ENCODE measurements around the gene APOL6. TPM values are rescaled to one million over a fixed set of nuclear protein-coding genes. Genes with fewer than 3 reads are reported as not detected.
A peak's percentile ranks its signal among the peaks of the same experiment; 100 is the strongest.

APOL6 gene
- total RNA-seq, 2 donors from 2014 or later: 23.0 to 38.7 TPM

DNA sequence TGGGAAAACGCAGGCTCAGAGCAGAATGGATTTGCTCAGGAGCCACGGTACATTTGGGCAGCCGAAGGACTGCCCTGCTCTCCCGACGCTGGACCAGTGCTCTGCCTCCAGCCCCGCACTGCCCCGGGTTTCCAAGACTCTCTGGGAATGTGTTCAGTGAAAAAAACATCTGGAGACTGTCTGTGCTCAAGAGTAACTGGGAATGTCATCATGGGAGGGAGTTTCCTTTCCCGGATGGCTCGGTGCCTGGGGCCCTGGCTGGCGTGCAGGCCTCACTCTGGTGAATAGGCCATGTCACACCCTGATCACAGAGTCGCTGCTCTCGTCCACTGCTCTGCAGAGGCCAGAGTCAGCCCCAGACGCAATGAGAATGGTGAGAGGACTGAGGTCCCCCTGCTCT is 9.8 kb upstream of the APOL6 start:
- no peak for ATAC-seq (replicated peaks)
- no peaks in the 10 kb centered on the region for H3K9me3 Mint-ChIP-seq

GRCh38 chr22:35641494-35642120 is 6.6 kb upstream of the APOL6 start:
- ATAC-seq (replicated peaks): no peak
- no peaks in the 10 kb centered on the region for H3K9me3 Mint-ChIP-seq
- H3K4me3 Mint-ChIP-seq: no peak overlapping the region
- no peaks in the 10 kb centered on the region for H3K27me3 Mint-ChIP-seq
- H3K27ac Mint-ChIP-seq: no peak overlapping the region
- no peaks in the 10 kb centered on the region for H3K36me3 Mint-ChIP-seq (ENCODE audit: low read depth)
- H3K4me1 Mint-ChIP-seq: no peaks in the 10 kb centered on the region

More for the DNA sequence above, 9.8 kb upstream of the APOL6 start:
- no peak overlapping the region for H3K27ac Mint-ChIP-seq
- H3K27me3 Mint-ChIP-seq: no peaks in the 10 kb centered on the region
- H3K36me3 Mint-ChIP-seq (ENCODE audit: low read depth): no peaks in the 10 kb centered on the region
- H3K4me1 Mint-ChIP-seq: peaks cover 3% of the 10 kb centered on the region
- H3K4me3 Mint-ChIP-seq: no peak overlapping the region

GRCh38 chr22:35642305-35642741 is 5.9 kb upstream of the APOL6 start:
- no peaks in the 10 kb centered on the region for H3K27me3 Mint-ChIP-seq
- H3K27ac Mint-ChIP-seq: no peak overlapping the region
- ATAC-seq (replicated peaks): no peak
- H3K36me3 Mint-ChIP-seq (ENCODE audit: low read depth): no peaks in the 10 kb centered on the region
- H3K9me3 Mint-ChIP-seq: no peaks in the 10 kb centered on the region
- H3K4me1 Mint-ChIP-seq: peaks cover 5% of the 10 kb centered on the region
- no peak overlapping the region for H3K4me3 Mint-ChIP-seq

DNA sequence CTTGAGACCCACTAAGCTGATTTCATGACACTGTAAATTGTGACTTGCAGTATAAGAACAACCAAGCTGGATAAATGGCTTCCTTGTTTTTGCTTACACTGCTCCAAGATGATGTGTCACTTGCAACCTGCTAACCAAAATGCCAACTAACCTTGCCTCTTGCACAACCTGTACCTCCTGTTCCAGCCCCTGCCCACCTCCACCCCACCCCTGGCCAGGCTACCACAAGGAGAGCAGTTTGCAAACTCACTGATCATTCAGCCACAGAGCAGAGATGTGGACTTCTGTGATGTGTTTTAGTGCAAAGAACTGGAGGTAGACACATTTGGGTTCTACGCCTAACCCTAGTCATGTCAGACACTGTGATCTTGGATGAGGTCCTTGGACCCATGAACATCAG is 4.3 kb upstream of the APOL6 start:
- Mint-ChIP-seq H3K4me3 (no peak overlapping the region), H3K27ac (no peak overlapping the region), H3K36me3 (ENCODE audit: low read depth) (peaks cover 11% of the 10 kb centered on the region), H3K9me3 (no peaks in the 10 kb centered on the region), H3K4me1 (peaks cover 7% of the 10 kb centered on the region), H3K27me3 (no peaks in the 10 kb centered on the region)
- ATAC-seq (replicated peaks): no peak

- ATAC-seq (replicated peaks): no peak
- Mint-ChIP-seq H3K4me1 (peaks cover 16% of the 10 kb centered on the region), H3K27me3 (no peaks in the 10 kb centered on the region), H3K36me3 (ENCODE audit: low read depth) (peaks cover 26% of the 10 kb centered on the region), H3K9me3 (no peaks in the 10 kb centered on the region), H3K27ac (no peak overlapping the region), H3K4me3 (no peak overlapping the region)
Observed at GRCh38 chr22:35645646-35646045, 2.6 kb upstream of the APOL6 start.

- ATAC-seq (replicated peaks): no peak
- Mint-ChIP-seq H3K27ac (peak overlapping the region; percentile 100), H3K4me3 (peak overlapping the region; percentile 96), H3K27me3 (no peaks in the 10 kb centered on the region), H3K36me3 (ENCODE audit: low read depth) (peaks cover 48% of the 10 kb centered on the region), H3K9me3 (no peaks in the 10 kb centered on the region), H3K4me1 (peaks cover 30% of the 10 kb centered on the region)
Observed at GRCh38 chr22:35649026-35649553, 844 bp downstream of the APOL6 start.

DNA sequence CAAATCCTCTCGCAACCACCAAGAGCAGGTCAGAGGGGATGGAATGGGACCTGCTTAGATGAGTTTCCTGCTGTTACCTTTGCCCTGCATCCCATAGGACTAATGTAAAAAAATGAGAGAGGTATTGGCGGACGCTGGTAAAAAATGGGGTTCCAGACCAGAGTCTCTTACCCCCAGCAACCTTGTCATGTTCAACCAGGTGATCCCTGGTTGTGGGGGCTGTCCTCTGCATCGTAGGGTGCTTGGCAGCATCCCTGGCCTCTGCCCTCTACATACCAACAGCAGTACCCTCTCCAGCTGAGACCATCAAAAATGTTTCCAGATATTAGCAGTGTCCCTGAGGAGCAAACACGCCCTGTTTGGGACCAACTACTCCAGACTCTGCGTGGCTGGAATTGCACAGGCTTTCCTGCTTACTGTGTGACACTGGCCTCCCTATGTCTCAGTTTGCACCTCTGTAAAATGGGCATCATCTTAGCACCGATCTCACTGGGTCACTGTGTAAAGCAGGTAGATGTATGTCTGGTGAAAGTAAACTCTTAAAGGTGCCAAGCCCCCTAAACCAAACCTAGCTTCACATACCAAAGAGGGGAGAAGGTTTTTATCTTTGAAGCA is 1.5 kb downstream of the APOL6 start:
- Mint-ChIP-seq H3K4me1 (peaks cover 37% of the 10 kb centered on the region), H3K27me3 (no peaks in the 10 kb centered on the region), H3K9me3 (no peaks in the 10 kb centered on the region), H3K4me3 (peak overlapping the region; percentile 96), H3K36me3 (ENCODE audit: low read depth) (peaks cover 53% of the 10 kb centered on the region), H3K27ac (peak overlapping the region; percentile 100)
- no peak for ATAC-seq (replicated peaks)

DNA sequence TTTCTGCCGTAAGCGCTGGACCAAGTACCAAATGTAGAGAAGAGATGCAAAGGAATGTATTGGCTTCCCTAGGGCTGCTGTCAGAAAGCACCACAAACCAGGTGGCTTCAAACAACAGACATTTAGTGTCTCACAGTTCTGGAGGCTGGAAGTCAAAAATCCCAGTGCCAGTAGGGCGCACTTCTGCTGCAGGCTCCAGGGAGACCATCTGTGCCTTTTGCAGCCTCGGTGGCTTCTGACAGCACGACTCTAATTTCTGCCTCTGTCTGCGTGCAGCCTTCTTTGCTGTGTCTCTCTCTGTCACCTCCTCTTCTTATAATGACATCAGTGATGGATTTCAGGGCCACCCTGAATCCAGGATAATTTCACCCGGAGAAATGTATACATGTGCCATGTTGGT is 2.8 kb downstream of the APOL6 start:
- no peak for ATAC-seq (replicated peaks)
- Mint-ChIP-seq H3K9me3 (no peaks in the 10 kb centered on the region), H3K27ac (no peak overlapping the region), H3K4me1 (peaks cover 41% of the 10 kb centered on the region), H3K36me3 (ENCODE audit: low read depth) (peaks cover 66% of the 10 kb centered on the region), H3K27me3 (no peaks in the 10 kb centered on the region), H3K4me3 (peak overlapping the region; percentile 96)

DNA sequence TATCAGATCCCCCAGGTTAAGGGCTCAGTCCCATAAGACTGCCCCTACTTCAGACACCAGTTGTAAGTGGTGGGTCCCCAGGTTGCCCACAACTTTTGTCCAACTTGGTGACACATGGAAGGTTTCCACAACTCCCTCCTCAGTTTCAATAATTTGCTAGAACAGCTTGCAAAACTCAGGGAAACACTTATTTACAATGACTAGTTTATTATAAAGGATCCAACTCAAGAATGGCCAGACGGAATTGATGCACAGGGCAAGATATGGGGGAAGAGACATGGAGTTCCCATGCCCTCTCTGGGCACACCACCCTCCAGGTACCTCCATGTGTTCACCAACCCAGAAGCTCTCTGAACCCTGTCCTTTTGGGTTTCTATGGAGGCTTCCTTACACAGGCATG is 5.6 kb downstream of the APOL6 start:
- Mint-ChIP-seq H3K27ac (peak overlapping the region; percentile 84), H3K27me3 (no peaks in the 10 kb centered on the region), H3K4me1 (peaks cover 46% of the 10 kb centered on the region), H3K4me3 (peak overlapping the region; percentile 24), H3K9me3 (peaks cover 3% of the 10 kb centered on the region), H3K36me3 (ENCODE audit: low read depth) (peaks cover 84% of the 10 kb centered on the region)
- ATAC-seq (replicated peaks): no peak

DNA sequence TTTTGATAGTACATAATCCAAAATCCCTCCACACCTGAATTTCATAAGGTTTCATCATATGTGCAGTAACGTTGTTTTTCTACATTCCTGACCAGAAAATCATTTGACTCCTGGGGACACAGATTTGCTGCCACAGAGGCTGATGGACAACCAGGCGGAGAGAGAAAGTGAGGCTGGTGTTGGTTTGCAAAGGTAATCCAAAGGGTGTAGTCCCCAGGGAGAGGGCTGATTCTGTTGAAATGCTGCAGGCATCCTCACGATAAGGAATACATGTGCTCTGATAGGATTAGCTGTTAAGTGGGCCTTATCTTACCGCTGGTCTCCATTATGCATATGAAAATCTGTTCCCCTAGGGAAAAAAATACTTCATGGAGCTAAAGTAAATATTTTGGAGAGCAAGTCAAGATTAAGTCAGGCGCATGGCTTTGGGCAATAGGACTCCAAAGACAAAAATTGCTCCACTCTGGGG is 8.1 kb downstream of the APOL6 start:
- Mint-ChIP-seq H3K4me3 (no peak overlapping the region), H3K4me1 (peaks cover 46% of the 10 kb centered on the region), H3K9me3 (peaks cover 3% of the 10 kb centered on the region), H3K27me3 (no peaks in the 10 kb centered on the region), H3K27ac (peak overlapping the region; percentile 12), H3K36me3 (ENCODE audit: low read depth) (peaks cover 85% of the 10 kb centered on the region)
- no peak for ATAC-seq (replicated peaks)

DNA sequence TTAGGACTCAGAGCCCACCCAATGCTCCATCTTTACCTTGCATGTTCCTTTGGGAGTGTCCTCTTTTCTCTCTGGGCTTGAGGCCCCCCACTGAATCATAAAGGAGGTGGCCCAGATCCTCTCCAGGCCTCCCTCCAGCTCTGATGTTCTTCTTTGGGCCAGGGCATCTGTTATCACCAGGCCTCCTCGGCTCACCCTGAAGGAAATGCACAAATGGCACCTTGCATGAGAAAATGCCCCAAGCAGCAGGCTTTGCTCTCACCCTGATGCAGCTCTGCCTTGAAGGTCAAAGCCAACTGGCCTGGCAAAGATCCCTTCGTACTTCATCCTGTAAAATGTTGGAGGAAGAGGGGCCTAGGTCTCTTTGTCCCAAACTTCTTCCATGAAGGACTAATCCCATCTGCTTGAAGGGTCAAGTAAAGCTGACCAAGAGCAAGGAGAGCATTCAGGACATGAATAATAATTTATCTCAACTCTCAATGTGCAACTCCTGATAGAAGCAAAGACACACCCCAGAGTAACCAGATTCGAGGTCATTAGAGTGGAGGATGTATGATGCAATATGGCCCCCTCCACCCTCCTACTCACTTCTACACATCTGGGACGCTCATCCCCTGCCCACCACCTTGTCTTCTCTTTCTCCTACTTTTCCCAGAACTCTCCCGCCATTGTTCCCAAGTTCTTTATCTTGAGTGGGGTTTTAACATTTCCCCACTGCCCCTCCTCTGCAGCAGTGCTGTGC is 9.5 kb downstream of the APOL6 start:
- no peaks in the 10 kb centered on the region for H3K27me3 Mint-ChIP-seq
- peaks cover 95% of the 10 kb centered on the region for H3K36me3 Mint-ChIP-seq (ENCODE audit: low read depth)
- peaks cover 53% of the 10 kb centered on the region for H3K4me1 Mint-ChIP-seq
- no peak overlapping the region for H3K4me3 Mint-ChIP-seq
- ATAC-seq (replicated peaks): no peak
- peak overlapping the region; percentile 100 for H3K27ac Mint-ChIP-seq
- H3K9me3 Mint-ChIP-seq: peaks cover 3% of the 10 kb centered on the region

DNA sequence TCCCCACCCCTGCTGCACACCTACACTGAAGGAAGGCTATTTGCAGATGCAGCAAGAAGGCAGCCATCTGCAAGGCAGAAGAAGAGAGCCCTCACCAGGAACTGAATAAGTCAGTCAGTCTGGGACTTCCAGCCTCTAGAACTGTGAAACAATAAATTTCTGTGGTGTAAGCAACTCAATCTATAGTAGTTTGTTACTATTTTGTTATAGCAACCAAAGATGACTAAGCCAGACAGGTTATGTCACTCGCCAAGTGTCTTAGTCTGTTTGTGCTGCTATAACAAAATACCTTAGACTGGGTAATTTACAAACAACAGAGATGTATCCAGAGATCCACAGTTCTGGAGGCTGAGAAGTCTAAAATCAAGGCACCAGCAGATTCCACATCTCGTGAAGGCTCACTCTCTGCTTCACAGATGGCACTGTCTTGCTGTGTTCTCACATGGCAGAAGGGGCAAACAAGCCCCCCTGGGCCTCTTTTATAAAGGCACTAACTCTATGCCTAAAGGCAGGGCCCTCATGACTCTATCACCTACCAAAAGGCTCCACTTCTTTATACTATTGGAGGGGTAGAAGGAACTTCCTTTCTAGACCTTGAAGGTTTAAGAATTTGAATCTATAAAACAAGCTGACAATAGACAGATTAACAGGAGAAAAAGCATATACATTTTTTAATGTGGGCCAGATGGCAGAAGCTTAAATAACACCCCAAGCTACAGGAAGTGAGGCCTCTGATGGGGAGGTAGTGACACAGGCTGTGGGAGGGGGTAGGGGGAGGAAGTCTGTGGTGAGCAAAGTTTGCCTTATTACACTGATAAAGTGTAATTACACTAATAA is 12.3 kb downstream of the APOL6 start:
- peaks cover 92% of the 10 kb centered on the region for H3K36me3 Mint-ChIP-seq (ENCODE audit: low read depth)
- H3K27ac Mint-ChIP-seq: peak overlapping the region; percentile 100
- H3K4me3 Mint-ChIP-seq: peak overlapping the region; percentile 82
- no peaks in the 10 kb centered on the region for H3K27me3 Mint-ChIP-seq
- peaks cover 3% of the 10 kb centered on the region for H3K9me3 Mint-ChIP-seq
- peaks cover 33% of the 10 kb centered on the region for H3K4me1 Mint-ChIP-seq
- ATAC-seq (replicated peaks): peak; percentile 92

GRCh38 chr22:35661464-35661863 is 13.2 kb downstream of the APOL6 start:
- Mint-ChIP-seq H3K4me1 (peaks cover 33% of the 10 kb centered on the region), H3K27me3 (no peaks in the 10 kb centered on the region), H3K36me3 (ENCODE audit: low read depth) (peaks cover 87% of the 10 kb centered on the region), H3K27ac (peak overlapping the region; percentile 100), H3K4me3 (peak overlapping the region; percentile 82), H3K9me3 (peaks cover 3% of the 10 kb centered on the region)
- peak; percentile 63 for ATAC-seq (replicated peaks)

DNA sequence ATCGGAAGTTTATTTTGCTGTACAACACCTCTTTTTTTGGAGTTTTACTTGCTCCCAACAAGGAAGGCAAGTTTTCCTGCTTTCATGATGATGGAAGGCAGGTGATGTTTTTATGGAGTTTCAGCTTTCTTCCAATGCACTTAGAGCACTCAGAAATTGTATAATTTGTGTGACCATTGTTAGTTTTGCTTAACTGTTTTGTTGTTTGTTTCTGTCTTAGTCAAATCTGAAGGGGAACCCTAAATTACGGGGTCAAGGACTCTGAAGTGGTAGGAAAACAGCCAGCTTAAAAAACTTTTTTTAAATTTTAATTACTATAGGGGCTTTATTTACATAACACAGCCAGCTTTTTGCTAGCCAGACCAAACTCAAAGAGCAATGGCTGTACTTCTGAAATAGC is 14.7 kb downstream of the APOL6 start:
- peaks cover 26% of the 10 kb centered on the region for H3K4me1 Mint-ChIP-seq

More for the DNA sequence above, 14.7 kb downstream of the APOL6 start:
- peaks cover 3% of the 10 kb centered on the region for H3K9me3 Mint-ChIP-seq
- H3K4me3 Mint-ChIP-seq: peak overlapping the region; percentile 82
- H3K36me3 Mint-ChIP-seq (ENCODE audit: low read depth): peaks cover 86% of the 10 kb centered on the region
- H3K27me3 Mint-ChIP-seq: no peaks in the 10 kb centered on the region
- no peak for ATAC-seq (replicated peaks)
- H3K27ac Mint-ChIP-seq: peak overlapping the region; percentile 100
